ENCODE results near the gene MAZ.
"Not testable (repeated sequence)": the region's sequence is repeated elsewhere in the genome, so short reads cannot be mapped to it uniquely, and the experiment has no call there.

Gene MAZ

DNA sequence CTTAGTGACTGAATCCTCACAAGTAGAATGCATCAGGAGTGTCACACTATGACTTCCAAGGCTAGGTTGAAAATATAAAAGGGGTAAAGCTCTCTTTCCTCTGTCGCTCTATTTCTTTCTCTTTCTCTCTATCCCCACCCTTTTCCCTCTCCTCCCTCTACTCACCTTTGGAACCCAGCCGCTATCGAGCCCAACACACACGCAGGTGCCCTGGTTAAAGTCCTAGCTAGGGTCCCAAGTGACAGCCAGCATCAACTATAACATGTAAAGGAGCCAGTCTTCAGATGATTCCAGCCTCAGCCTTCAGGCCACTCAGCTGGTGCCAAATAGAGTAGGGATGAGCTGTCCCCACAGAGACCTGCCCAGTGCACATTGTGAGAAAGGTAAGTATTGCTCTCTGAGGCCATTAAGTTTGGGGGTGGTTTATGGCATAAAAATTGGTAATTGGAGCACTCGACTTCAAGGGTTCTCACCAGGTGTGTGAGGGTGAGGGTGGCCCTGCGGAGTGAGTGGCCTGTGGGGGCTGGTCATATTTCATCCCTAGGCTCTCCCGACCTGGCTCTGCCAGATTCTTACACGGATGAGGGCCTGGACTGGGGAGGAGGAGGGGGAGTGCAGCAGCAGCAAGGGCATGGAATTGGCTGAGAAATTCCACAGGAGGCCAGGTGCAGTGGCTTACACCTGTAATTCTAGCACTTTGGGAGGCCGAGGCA, 45.6 kb upstream of the MAZ start:
- no peaks in the 10 kb centered on the region for H3K27me3 ChIP-seq (ENCODE audit: insufficient read depth, poor library complexity, severe bottlenecking)
- TF ChIP-seq, protein P1, sequence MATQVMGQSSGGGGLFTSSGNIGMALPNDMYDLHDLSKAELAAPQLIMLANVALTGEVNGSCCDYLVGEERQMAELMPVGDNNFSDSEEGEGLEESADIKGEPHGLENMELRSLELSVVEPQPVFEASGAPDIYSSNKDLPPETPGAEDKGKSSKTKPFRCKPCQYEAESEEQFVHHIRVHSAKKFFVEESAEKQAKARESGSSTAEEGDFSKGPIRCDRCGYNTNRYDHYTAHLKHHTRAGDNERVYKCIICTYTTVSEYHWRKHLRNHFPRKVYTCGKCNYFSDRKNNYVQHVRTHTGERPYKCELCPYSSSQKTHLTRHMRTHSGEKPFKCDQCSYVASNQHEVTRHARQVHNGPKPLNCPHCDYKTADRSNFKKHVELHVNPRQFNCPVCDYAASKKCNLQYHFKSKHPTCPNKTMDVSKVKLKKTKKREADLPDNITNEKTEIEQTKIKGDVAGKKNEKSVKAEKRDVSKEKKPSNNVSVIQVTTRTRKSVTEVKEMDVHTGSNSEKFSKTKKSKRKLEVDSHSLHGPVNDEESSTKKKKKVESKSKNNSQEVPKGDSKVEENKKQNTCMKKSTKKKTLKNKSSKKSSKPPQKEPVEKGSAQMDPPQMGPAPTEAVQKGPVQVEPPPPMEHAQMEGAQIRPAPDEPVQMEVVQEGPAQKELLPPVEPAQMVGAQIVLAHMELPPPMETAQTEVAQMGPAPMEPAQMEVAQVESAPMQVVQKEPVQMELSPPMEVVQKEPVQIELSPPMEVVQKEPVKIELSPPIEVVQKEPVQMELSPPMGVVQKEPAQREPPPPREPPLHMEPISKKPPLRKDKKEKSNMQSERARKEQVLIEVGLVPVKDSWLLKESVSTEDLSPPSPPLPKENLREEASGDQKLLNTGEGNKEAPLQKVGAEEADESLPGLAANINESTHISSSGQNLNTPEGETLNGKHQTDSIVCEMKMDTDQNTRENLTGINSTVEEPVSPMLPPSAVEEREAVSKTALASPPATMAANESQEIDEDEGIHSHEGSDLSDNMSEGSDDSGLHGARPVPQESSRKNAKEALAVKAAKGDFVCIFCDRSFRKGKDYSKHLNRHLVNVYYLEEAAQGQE (IDR thresholded peaks at IDR 0.05; ENCODE audit: insufficient replicate concordance, low read depth): no peak
- TF ChIP-seq SPI1 (IDR thresholded peaks at IDR 0.05; ENCODE audit: borderline replicate concordance, low read depth) (no peak), GABPA (IDR thresholded peaks at IDR 0.05; ENCODE audit: low read depth) (no peak), POLR2AphosphoS5 (IDR thresholded peaks at IDR 0.05; ENCODE audit: low read depth) (no peak)
- TF ChIP-seq, protein P2, sequence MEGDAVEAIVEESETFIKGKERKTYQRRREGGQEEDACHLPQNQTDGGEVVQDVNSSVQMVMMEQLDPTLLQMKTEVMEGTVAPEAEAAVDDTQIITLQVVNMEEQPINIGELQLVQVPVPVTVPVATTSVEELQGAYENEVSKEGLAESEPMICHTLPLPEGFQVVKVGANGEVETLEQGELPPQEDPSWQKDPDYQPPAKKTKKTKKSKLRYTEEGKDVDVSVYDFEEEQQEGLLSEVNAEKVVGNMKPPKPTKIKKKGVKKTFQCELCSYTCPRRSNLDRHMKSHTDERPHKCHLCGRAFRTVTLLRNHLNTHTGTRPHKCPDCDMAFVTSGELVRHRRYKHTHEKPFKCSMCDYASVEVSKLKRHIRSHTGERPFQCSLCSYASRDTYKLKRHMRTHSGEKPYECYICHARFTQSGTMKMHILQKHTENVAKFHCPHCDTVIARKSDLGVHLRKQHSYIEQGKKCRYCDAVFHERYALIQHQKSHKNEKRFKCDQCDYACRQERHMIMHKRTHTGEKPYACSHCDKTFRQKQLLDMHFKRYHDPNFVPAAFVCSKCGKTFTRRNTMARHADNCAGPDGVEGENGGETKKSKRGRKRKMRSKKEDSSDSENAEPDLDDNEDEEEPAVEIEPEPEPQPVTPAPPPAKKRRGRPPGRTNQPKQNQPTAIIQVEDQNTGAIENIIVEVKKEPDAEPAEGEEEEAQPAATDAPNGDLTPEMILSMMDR (IDR thresholded peaks at IDR 0.05; ENCODE audit: insufficient read depth, low read length): no peak
- H3K27ac ChIP-seq (replicated peaks): no peak overlapping the region
- no peak for DNase-seq (ENCODE audit: low read depth in 1 of 2, low spot score in 1 of 2)
- H3K4me3 ChIP-seq (replicated peaks; ENCODE audit: insufficient read depth, low read length): no peak overlapping the region

DNA sequence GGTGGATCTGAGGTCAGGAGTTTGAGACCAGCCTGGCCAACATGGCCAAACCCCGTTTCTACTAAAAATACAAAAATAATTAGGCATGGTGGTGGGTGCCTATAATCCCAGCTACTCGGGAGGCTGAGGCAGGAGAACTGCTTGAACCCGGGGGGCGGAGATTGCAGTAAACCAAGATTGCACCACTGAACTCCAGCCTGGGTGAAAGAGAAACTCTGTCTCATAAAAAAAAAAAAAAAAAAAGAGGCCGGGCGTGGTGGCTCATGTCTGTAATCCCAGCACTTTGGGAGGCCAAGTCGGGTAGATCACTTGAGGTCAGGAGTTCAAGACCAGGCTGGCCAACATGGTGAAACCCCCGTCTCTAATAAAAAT, 45.1 kb upstream of the MAZ start:
- H3K27me3 ChIP-seq (ENCODE audit: insufficient read depth, poor library complexity, severe bottlenecking); DNase-seq (ENCODE audit: low read depth in 1 of 2, low spot score in 1 of 2); H3K27ac ChIP-seq (replicated peaks); H3K4me3 ChIP-seq (replicated peaks; ENCODE audit: insufficient read depth, low read length): not testable (repeated sequence)

DNA sequence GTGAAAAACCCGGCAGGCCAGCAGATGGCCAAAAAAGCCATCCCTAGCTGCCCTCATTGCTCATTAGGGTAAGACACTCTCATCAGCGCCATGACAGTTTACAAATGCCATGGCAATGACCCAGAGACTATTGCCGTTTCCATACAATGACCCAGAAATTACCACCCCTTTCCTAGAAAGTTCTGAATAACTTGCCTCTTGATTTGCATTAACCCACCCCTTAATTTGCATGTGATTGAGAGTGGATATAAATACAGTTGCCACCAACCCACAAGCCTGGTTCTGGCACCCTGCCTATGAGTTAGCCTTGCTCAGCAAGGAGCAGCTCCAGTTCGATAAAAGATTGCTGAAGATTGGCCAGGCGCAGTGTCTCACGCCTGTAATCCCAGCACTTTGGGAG, 44.4 kb upstream of the MAZ start:
- TF ChIP-seq SPI1 (IDR thresholded peaks at IDR 0.05; ENCODE audit: borderline replicate concordance, low read depth): no peak
- TF ChIP-seq, protein P1 (IDR thresholded peaks at IDR 0.05; ENCODE audit: insufficient replicate concordance, low read depth): no peak
- TF ChIP-seq, protein P2 (IDR thresholded peaks at IDR 0.05; ENCODE audit: insufficient read depth, low read length): no peak
- TF ChIP-seq POLR2AphosphoS5 (IDR thresholded peaks at IDR 0.05; ENCODE audit: low read depth): no peak
- no peak for TF ChIP-seq GABPA (IDR thresholded peaks at IDR 0.05; ENCODE audit: low read depth)
- no peak for DNase-seq (ENCODE audit: low read depth in 1 of 2, low spot score in 1 of 2)
- H3K4me3 ChIP-seq (replicated peaks; ENCODE audit: insufficient read depth, low read length): no peak overlapping the region
- no peak overlapping the region for H3K27ac ChIP-seq (replicated peaks)
- no peaks in the 10 kb centered on the region for H3K27me3 ChIP-seq (ENCODE audit: insufficient read depth, poor library complexity, severe bottlenecking)

DNA sequence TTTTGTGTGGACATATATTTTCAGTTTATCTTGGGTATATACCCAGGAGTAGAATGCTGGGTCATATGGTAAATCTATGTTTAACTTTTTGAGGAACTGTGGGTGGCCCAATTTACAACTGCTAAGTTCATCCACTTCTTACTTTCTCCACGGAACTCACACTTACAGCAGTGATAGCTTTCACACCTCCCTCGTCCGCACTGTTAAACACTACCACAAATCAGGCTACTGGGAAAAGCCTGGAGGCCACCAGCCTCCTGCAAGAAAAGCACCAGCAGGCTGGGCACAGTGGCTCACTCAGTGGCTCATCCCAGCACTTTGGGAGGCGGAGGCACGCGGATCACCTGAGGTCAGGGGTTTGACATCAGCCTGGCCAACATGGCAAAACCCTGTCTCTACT, 43.0 kb upstream of the MAZ start:
- TF ChIP-seq SPI1 (IDR thresholded peaks at IDR 0.05; ENCODE audit: borderline replicate concordance, low read depth): peak; percentile 29; the same call in 1 of the 2 replicates
- no peak for TF ChIP-seq GABPA (IDR thresholded peaks at IDR 0.05; ENCODE audit: low read depth)
- TF ChIP-seq, protein P1 (IDR thresholded peaks at IDR 0.05; ENCODE audit: insufficient replicate concordance, low read depth): no peak
- Histone ChIP-seq H3K27ac (replicated peaks) (no peak overlapping the region), H3K27me3 (ENCODE audit: insufficient read depth, poor library complexity, severe bottlenecking) (no peaks in the 10 kb centered on the region), H3K4me3 (replicated peaks; ENCODE audit: insufficient read depth, low read length) (no peak overlapping the region)
- DNase-seq (ENCODE audit: low read depth in 1 of 2, low spot score in 1 of 2): no peak

All from HL-60 (cell line).